Neural crest cell (in vitro differentiated cells): ENCODE data around the gene RAPGEF5. TPM values are rescaled to one million over a fixed set of nuclear protein-coding genes. Genes with fewer than 3 reads are reported as not detected.

Experiments
- DNase-seq: peaks from one replicate; pipeline ENCODE4 v3.0.0; 2021; ENCODE audit warnings: low read depth, mixed read lengths, low spot score
- H3K27ac Mint-ChIP-seq: one replicate; pipeline ENCODE4 v1.8.0; 2021; ENCODE audit warnings: mild to moderate bottlenecking, mixed read lengths; ENCODE audit not compliant: unreplicated experiment
- H3K27me3 Mint-ChIP-seq: 2 replicates; pipeline ENCODE4 v1.8.0; 2021; ENCODE audit warnings: low read depth, mild to moderate bottlenecking, mixed read lengths
- H3K36me3 Mint-ChIP-seq: 2 replicates; pipeline ENCODE4 v1.8.0; 2021; ENCODE audit warnings: low read depth, mild to moderate bottlenecking, mixed read lengths
- H3K4me1 Mint-ChIP-seq: 2 replicates; pipeline ENCODE4 v1.8.0; 2021; ENCODE audit warnings: mixed read lengths
- H3K4me3 Mint-ChIP-seq: one replicate; pipeline ENCODE4 v1.8.0; 2021; ENCODE audit warnings: mild to moderate bottlenecking, mixed read lengths
- H3K9me3 Mint-ChIP-seq: 2 replicates; pipeline ENCODE4 v1.8.0; 2021; ENCODE audit warnings: mixed read lengths
- CTCF ChIP-seq: fragments of 200-600 bp; sonication (generic); conservative IDR thresholded peaks from 2 replicates; pipeline ENCODE4 v1.5.0; 2021; ENCODE audit warnings: antibody characterized with exemption, mild to moderate bottlenecking
- total RNA-seq: library from RNA; stranded (reverse); gene quantifications from 2 replicates; pipeline ENCODE4 v1.2.1, GENCODE V29; 2021

RAPGEF5 gene
- total RNA-seq, 1 donor from 2014 or later = 6.0 TPM

GRCh38 chr7:22075561-22075960 lies 281.4 kb downstream of the RAPGEF5 start:
- TF ChIP-seq CTCF = no peak
- Mint-ChIP-seq H3K36me3 (no peaks in the 10 kb centered on the region), H3K27ac (no peak overlapping the region), H3K9me3 (no peaks in the 10 kb centered on the region), H3K27me3 (no peaks in the 10 kb centered on the region), H3K4me1 (no peaks in the 10 kb centered on the region), H3K4me3 (no peak overlapping the region)
- no peak for DNase-seq

GRCh38 chr7:22074897-22075296 lies 282.1 kb downstream of the RAPGEF5 start:
- no peaks in the 10 kb centered on the region for H3K36me3 Mint-ChIP-seq
- DNase-seq = no peak
- no peaks in the 10 kb centered on the region for H3K9me3 Mint-ChIP-seq
- no peak overlapping the region for H3K4me3 Mint-ChIP-seq
- H3K4me1 Mint-ChIP-seq = no peaks in the 10 kb centered on the region
- no peak for TF ChIP-seq CTCF
- no peaks in the 10 kb centered on the region for H3K27me3 Mint-ChIP-seq
- no peak overlapping the region for H3K27ac Mint-ChIP-seq

Other genes with a start within 250 kb of the RAPGEF5 start
- gene STEAP1B, start 143.0 kb upstream of the RAPGEF5 start, total RNA-seq = 9.5 and 10.8 TPM in 2 replicates